Measurements from ENCODE around the gene ZNF22.

The ZNF22 gene

DNA sequence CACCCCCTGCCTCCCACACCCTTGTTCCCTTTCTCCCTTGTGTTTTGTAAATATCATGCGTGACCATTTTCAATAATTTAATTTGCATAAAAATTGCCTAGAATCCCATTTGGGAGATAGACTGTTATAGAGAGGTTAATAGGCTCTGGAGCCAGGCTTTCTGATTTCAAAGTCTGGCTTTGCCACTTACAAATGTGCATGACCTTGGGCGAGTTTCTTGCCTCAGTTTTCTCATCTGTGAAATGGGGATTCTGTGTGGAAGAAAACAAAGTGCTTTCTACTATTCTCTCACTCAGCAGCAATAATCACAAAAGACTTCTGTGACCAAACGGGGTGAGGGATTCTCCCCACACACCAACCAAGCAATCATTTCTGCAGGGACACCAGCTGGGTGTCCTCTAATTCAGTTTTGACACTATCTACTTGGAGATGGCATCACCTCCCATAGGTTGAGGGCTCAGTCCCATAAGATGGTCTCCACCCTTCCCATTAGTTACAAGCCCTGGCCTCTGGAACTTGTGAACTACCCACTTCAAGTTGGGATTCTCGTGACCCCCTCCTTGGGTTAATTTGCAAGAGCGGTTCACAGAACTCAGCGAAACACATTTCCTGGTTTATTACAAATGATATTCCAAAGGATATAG lies 3.5 kb upstream of the ZNF22 start:
- no peak for DNase-seq (ENCODE audit: low read depth)
- no peak overlapping the region for H3K4me3 ChIP-seq (replicated peaks; ENCODE audit: low read depth, low read length)
- TF ChIP-seq, protein P1, sequence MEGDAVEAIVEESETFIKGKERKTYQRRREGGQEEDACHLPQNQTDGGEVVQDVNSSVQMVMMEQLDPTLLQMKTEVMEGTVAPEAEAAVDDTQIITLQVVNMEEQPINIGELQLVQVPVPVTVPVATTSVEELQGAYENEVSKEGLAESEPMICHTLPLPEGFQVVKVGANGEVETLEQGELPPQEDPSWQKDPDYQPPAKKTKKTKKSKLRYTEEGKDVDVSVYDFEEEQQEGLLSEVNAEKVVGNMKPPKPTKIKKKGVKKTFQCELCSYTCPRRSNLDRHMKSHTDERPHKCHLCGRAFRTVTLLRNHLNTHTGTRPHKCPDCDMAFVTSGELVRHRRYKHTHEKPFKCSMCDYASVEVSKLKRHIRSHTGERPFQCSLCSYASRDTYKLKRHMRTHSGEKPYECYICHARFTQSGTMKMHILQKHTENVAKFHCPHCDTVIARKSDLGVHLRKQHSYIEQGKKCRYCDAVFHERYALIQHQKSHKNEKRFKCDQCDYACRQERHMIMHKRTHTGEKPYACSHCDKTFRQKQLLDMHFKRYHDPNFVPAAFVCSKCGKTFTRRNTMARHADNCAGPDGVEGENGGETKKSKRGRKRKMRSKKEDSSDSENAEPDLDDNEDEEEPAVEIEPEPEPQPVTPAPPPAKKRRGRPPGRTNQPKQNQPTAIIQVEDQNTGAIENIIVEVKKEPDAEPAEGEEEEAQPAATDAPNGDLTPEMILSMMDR (IDR thresholded peaks at IDR 0.05; ENCODE audit: low read length, missing control alignments): no peak

DNA sequence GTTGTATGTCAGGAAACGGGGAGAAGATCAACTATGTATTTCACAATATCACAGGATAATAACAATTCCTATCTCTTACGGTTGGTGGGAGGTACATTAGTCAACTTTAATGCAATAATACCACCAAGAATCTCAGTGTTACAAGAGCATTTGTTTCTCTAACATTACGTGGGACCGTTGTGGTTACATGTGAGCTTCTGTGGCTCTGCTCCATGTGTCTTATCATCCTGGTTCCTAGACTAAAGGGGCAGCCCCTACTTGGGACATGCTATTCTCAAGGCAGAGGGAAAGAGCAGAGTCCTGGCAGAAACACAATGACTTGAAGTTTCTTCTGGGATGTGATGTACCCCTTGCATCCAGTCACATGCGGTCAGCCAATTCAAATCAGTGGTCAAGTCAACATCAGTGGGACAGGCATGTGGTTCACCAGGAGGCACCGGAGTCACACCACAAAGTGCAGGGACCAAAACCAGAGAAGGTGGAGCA lies 2.5 kb upstream of the ZNF22 start:
- TF ChIP-seq, protein P1 (IDR thresholded peaks at IDR 0.05; ENCODE audit: low read length, missing control alignments): no peak
- peak; percentile 94 for DNase-seq (ENCODE audit: low read depth)
- no peak overlapping the region for H3K4me3 ChIP-seq (replicated peaks; ENCODE audit: low read depth, low read length)

DNA sequence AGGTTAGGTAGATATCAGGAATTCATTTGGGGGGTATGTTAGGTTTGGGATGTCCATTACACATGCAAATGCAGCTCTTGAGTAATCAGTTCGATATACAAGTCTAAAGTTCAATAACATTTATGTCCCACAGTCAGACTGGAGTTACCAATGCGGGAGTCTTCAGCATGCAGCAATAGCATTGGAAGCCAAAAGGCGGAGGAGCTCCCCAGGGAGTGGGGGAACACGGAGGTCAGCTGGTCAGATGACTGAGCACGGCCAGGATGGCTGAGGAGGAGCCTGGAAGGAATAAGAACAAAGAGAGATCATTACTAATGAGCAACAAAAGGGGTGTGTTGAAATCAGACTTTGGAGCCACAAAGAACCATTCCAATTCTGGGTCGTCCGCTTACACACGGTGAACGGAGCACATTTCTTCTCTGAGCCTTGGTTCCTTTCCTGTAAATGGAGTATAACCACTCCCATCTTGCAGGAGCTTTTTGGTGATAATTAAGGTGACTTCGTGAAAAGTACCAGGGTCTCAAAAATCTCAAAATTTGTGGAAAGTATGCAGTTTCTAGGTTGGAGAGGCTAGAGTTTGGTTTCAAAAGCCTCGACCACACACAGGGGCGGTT lies 478 bp upstream of the ZNF22 start:
- TF ChIP-seq, protein P1 (IDR thresholded peaks at IDR 0.05; ENCODE audit: low read length, missing control alignments): no peak
- peak overlapping the region; percentile 41 for H3K4me3 ChIP-seq (replicated peaks; ENCODE audit: low read depth, low read length)
- peak; percentile 77 for DNase-seq (ENCODE audit: low read depth)

DNA sequence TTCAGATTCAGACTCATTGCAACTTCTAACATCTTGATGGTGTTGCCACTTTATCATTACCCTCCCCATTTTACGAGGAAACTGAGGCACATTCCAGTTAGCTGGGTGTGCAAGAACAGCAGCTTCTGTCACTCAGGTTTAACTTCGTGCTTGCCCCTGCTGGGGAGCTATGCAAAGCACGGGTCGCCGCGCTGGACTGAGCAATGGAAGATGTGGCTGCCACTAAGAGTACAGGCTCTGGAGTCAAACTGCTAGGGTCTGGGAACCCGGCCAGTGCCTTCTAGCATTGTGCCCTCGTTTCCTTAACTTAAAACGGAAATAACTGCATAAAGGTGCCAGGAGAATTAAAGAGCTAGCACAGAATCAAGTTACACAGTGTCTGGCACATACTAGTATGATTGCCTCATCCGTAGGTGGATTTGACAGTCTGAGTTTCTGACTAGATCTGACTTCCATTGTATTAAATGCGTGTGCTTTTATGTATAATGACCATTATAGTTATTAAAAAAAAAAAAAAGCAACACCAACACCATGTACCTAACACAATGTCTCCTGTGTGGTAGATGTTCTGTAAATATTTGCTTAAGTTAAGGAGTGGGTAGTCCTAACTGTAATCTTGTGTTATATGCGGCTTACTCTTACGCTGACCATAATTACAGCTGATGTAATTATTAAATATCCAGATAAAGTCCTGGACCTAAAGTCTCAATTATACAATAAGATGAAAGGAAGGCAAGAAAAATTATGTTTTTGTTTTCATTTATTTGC lies 842 bp downstream of the ZNF22 start:
- peak; percentile 79 for DNase-seq (ENCODE audit: low read depth)
- TF ChIP-seq, protein P1 (IDR thresholded peaks at IDR 0.05; ENCODE audit: low read length, missing control alignments): peak; percentile 30

DNA sequence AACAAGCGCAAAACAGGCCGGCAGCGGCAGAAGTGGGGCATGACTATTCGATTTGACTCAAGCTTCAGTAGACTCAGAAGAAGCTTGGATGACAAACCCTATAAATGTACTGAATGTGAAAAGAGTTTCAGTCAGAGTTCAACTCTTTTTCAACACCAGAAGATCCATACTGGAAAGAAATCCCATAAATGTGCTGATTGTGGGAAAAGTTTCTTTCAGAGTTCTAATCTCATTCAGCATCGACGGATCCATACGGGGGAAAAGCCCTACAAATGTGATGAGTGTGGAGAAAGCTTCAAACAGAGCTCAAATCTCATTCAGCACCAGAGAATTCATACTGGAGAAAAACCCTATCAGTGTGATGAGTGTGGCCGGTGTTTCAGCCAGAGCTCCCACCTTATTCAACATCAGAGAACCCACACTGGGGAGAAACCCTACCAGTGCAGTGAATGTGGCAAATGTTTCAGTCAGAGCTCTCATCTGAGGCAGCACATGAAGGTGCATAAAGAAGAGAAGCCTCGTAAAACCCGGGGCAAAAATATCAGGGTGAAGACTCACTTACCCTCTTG lies 2.8 kb downstream of the ZNF22 start:
- TF ChIP-seq, protein P1 (IDR thresholded peaks at IDR 0.05; ENCODE audit: low read length, missing control alignments): no peak
- H3K4me3 ChIP-seq (replicated peaks; ENCODE audit: low read depth, low read length): no peak overlapping the region
- no peak for DNase-seq (ENCODE audit: low read depth)

More for the DNA sequence above, 842 bp downstream of the ZNF22 start:
- peak overlapping the region; percentile 63 for H3K4me3 ChIP-seq (replicated peaks; ENCODE audit: low read depth, low read length)

DNA sequence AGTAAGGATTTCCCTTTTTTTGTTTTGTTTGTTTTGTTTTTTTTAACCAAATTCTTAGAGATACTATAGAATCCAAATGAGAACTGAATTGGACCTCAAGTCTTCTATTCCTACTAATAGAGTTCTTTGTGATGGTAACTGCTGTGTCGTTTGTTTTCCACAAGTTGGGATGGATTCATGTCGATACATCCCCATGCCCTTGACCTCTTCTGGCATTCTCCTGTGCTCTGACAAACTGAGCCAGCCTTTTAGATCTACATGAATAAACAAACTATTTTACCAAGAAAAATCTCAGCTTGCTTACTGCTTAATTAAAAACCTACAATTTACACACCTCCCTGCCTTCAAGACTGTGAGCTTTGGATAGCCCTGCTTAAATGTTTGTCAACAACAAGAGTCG lies 3.9 kb downstream of the ZNF22 start:
- H3K4me3 ChIP-seq (replicated peaks; ENCODE audit: low read depth, low read length): no peak overlapping the region
- DNase-seq (ENCODE audit: low read depth): no peak
- TF ChIP-seq, protein P1 (IDR thresholded peaks at IDR 0.05; ENCODE audit: low read length, missing control alignments): no peak
